Coronary artery (tissue), 2 donors: ENCODE results near the gene GJA3.
A peak's percentile ranks its signal among the peaks of the same experiment; 100 is the strongest.

Source experiments
- DNase-seq: peaks from one replicate; pipeline ENCODE4 v3.0.0-alpha.2; 2017; ENCODE audit warnings: low spot score
- H3K27ac ChIP-seq, 2 donors: fragments of 200-600 bp; sonication (generic); one replicate each; pipeline ENCODE4 v1.5.1; 2016 to 2019
- H3K4me3 ChIP-seq: fragments of 200-600 bp; sonication (generic); 2 replicates; pipeline ENCODE4 v1.5.1; 2016; ENCODE audit warnings: mild to moderate bottlenecking, moderate library complexity
- CTCF ChIP-seq: fragments of 200-600 bp; sonication (generic); IDR thresholded peaks from one replicate; pipeline ENCODE4 v1.5.1; 2019; ENCODE audit warnings: antibody characterized with exemption

Gene GJA3

GRCh38 chr13:20132052-20132634, 28.7 kb downstream of the GJA3 start:
- Histone ChIP-seq H3K27ac (no peak overlapping the region), H3K4me3 (no peak overlapping the region)
- TF ChIP-seq CTCF: no peak
- no peak for DNase-seq

GRCh38 chr13:20131057-20131832, 29.6 kb downstream of the GJA3 start:
- H3K27ac ChIP-seq: no peak overlapping the region
- H3K4me3 ChIP-seq: no peak overlapping the region
- DNase-seq: peak; percentile 43
- TF ChIP-seq CTCF: no peak

GRCh38 chr13:20130652-20131051, 30.2 kb downstream of the GJA3 start:
- no peak for DNase-seq
- TF ChIP-seq CTCF: no peak
- H3K27ac ChIP-seq: no peak overlapping the region
- no peak overlapping the region for H3K4me3 ChIP-seq

- H3K27ac ChIP-seq: no peak overlapping the region
- no peak overlapping the region for H3K4me3 ChIP-seq
- DNase-seq: no peak
- TF ChIP-seq CTCF: no peak
Measured at GRCh38 chr13:20130012-20130411, 30.8 kb downstream of the GJA3 start.

GRCh38 chr13:20129076-20129475, 31.8 kb downstream of the GJA3 start:
- no peak for TF ChIP-seq CTCF
- no peak for DNase-seq
- H3K4me3 ChIP-seq: no peak overlapping the region
- H3K27ac ChIP-seq: no peak overlapping the region

- peak; percentile 68 for DNase-seq
- Histone ChIP-seq H3K27ac (peak overlapping the region; percentile 85 to 93), H3K4me3 (peak overlapping the region; percentile 89)
- TF ChIP-seq CTCF: no peak
Measured at GRCh38 chr13:20128459-20128931, 32.4 kb downstream of the GJA3 start.
